ENCODE data around the gene TAGLN3.

DNA sequence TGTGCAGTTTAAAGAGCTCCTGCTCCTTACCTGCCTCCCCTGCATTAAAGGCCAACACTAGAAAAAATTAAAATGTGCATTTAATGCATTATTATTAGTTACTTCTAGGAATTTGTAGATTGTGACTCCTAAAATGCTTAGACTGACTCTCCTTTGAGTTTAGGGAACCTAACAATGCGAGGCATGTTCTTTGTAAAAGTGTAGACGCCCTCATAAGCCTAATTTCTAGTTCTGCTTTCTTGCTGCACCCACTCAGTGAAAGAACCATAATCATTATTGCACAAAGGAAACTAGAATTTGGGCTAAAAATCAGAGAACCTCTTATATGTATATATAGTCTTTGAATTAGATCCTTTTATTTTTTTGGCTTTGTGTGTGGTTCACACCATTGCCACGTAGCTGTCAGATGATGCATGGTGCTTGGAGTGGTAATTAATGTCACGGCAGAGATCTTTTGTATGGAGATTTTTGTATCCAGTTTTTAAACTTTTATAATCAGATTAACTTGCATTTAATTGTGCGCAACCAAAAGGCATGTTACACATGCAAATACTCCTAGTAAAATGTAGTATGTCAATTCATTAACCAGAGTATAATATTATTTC lies 19.2 kb upstream of the TAGLN3 start:
- TF ChIP-seq, protein P1, sequence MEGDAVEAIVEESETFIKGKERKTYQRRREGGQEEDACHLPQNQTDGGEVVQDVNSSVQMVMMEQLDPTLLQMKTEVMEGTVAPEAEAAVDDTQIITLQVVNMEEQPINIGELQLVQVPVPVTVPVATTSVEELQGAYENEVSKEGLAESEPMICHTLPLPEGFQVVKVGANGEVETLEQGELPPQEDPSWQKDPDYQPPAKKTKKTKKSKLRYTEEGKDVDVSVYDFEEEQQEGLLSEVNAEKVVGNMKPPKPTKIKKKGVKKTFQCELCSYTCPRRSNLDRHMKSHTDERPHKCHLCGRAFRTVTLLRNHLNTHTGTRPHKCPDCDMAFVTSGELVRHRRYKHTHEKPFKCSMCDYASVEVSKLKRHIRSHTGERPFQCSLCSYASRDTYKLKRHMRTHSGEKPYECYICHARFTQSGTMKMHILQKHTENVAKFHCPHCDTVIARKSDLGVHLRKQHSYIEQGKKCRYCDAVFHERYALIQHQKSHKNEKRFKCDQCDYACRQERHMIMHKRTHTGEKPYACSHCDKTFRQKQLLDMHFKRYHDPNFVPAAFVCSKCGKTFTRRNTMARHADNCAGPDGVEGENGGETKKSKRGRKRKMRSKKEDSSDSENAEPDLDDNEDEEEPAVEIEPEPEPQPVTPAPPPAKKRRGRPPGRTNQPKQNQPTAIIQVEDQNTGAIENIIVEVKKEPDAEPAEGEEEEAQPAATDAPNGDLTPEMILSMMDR (IDR thresholded peaks at IDR 0.05; ENCODE audit: insufficient read depth, low read length, poor library complexity, severe bottlenecking) = no peak
- TF ChIP-seq EZH2phosphoT487 (conservative IDR thresholded peaks at IDR 0.05; ENCODE audit: low read length) = no peak

Data from SU-DHL-6 (cell line).